H9 (cell line): Measurements from ENCODE around the gene TTC27. TPM values are rescaled to one million over a fixed set of nuclear protein-coding genes. Genes with fewer than 3 reads are reported as not detected.

Source experiments
- DNase-seq: peaks from one replicate; pipeline ENCODE4 v3.0.0-alpha.2; 2017
- H2AFZ ChIP-seq: one replicate; pipeline ENCODE4 v1.6.1; 2013; ENCODE audit warnings: mild to moderate bottlenecking, low read length, control low read depth, moderate library complexity
- H2AK5ac ChIP-seq: 2 replicates; pipeline ENCODE4 v1.6.1; 2013; ENCODE audit warnings: low read length, control low read depth, mixed read lengths; ENCODE audit not compliant: insufficient read length
- H2BK120ac ChIP-seq: one replicate; pipeline ENCODE4 v1.6.1; 2013; ENCODE audit warnings: low read depth, mild to moderate bottlenecking, low read length, control low read depth, inconsistent platforms; ENCODE audit not compliant: poor library complexity, severe bottlenecking
- H2BK12ac ChIP-seq: 2 replicates; pipeline ENCODE4 v1.6.1; 2013; ENCODE audit warnings: low read length, control low read depth, mixed read lengths, low read depth; ENCODE audit not compliant: insufficient read length
- H2BK15ac ChIP-seq: 2 replicates; pipeline ENCODE4 v1.6.1; 2013; ENCODE audit warnings: low read depth, low read length, control low read depth
- H2BK20ac ChIP-seq: one replicate; pipeline ENCODE4 v1.6.1; 2013; ENCODE audit warnings: low read depth, mild to moderate bottlenecking, low read length, control low read depth, inconsistent platforms; ENCODE audit not compliant: poor library complexity, severe bottlenecking
- H2BK5ac ChIP-seq: 2 replicates; pipeline ENCODE4 v1.6.1; 2013; ENCODE audit warnings: low read length, control low read depth, mixed read lengths; ENCODE audit not compliant: insufficient read length
- H3K14ac ChIP-seq: 2 replicates; pipeline ENCODE4 v1.6.1; 2013; ENCODE audit warnings: low read length, control low read depth; ENCODE audit not compliant: insufficient read depth
- H3K18ac ChIP-seq: 2 replicates; pipeline ENCODE4 v1.6.1; 2013; ENCODE audit warnings: low read depth, mild to moderate bottlenecking, mixed read lengths, low read length, control low read depth; ENCODE audit not compliant: insufficient read length
- H3K23ac ChIP-seq: 2 replicates; pipeline ENCODE4 v1.6.1; 2013; ENCODE audit warnings: low read length, control low read depth, mixed read lengths, low read depth; ENCODE audit not compliant: insufficient read length
- H3K23me2 ChIP-seq: 2 replicates; pipeline ENCODE4 v1.6.1; 2013; ENCODE audit warnings: low read depth, mild to moderate bottlenecking, mixed read lengths, low read length, control low read depth; ENCODE audit not compliant: insufficient read length, poor library complexity, severe bottlenecking
- H3K27ac ChIP-seq: 2 replicates; pipeline ENCODE4 v1.5.1; 2013; ENCODE audit warnings: low read length, control low read depth, mixed read lengths, low read depth; ENCODE audit not compliant: insufficient read length
- H3K27me3 ChIP-seq: 2 replicates; pipeline ENCODE4 v1.6.1; 2013; ENCODE audit warnings: low read length, control low read depth, inconsistent platforms; ENCODE audit not compliant: insufficient read depth
- H3K4ac ChIP-seq: 2 replicates; pipeline ENCODE4 v1.6.1; 2013; ENCODE audit warnings: low read depth, mild to moderate bottlenecking, control low read depth, inconsistent platforms, low read length, moderate library complexity
- H3K4me1 ChIP-seq: 2 replicates; pipeline ENCODE4 v1.6.1; 2013; ENCODE audit warnings: low read length, control low read depth, inconsistent platforms; ENCODE audit not compliant: insufficient read depth
- H3K4me2 ChIP-seq: 2 replicates; pipeline ENCODE4 v1.6.1; 2013; ENCODE audit warnings: low read length, control low read depth, mixed read lengths; ENCODE audit not compliant: insufficient read length, insufficient read depth
- H3K56ac ChIP-seq: 2 replicates; pipeline ENCODE4 v1.6.1; 2013; ENCODE audit warnings: low read depth, mild to moderate bottlenecking, mixed read lengths, low read length, control low read depth; ENCODE audit not compliant: insufficient read length
- H3K79me1 ChIP-seq: 2 replicates; pipeline ENCODE4 v1.6.1; 2013; ENCODE audit warnings: low read depth, mild to moderate bottlenecking, moderate library complexity, low read length, control low read depth, inconsistent platforms; ENCODE audit not compliant: insufficient read depth, poor library complexity, severe bottlenecking
- H3K79me2 ChIP-seq: 2 replicates; pipeline ENCODE4 v1.6.1; 2013; ENCODE audit warnings: low read length, control low read depth, inconsistent platforms; ENCODE audit not compliant: insufficient read depth
- H3K9ac ChIP-seq: 2 replicates; pipeline ENCODE4 v1.6.1; 2013; ENCODE audit warnings: low read length, control low read depth, mixed read lengths; ENCODE audit not compliant: insufficient read length; ENCODE audit errors: extremely low read depth
- H3K9me3 ChIP-seq: one replicate; pipeline ENCODE4 v1.6.1; 2013; ENCODE audit warnings: low read depth, low read length, inconsistent platforms; ENCODE audit not compliant: control insufficient read depth
- H3T11ph ChIP-seq: one replicate; pipeline ENCODE4 v1.6.1; 2013; ENCODE audit warnings: mild to moderate bottlenecking, low read length, control low read depth, inconsistent platforms
- H4K20me1 ChIP-seq: one replicate; pipeline ENCODE4 v1.6.1; 2013; ENCODE audit not compliant: control insufficient read depth, insufficient read length, insufficient read depth
- H4K5ac ChIP-seq: 2 replicates; pipeline ENCODE4 v1.6.1; 2013; ENCODE audit warnings: low read depth, mild to moderate bottlenecking, mixed read lengths, low read length, control low read depth; ENCODE audit not compliant: insufficient read length
- H4K8ac ChIP-seq: replicated peaks from 2 replicates; pipeline ENCODE4 v1.6.1; 2013; ENCODE audit warnings: low read length, control low read depth, mixed read lengths, low read depth; ENCODE audit not compliant: insufficient read length
- H4K91ac ChIP-seq: 2 replicates; pipeline ENCODE4 v1.6.1; 2013; ENCODE audit warnings: low read depth, mild to moderate bottlenecking, moderate library complexity, mixed read lengths, low read length, control low read depth; ENCODE audit not compliant: insufficient read length
- H3K27ac Mint-ChIP-seq, 3 experiments: 2 replicates in 2 of 3; 3 replicates in 1 of 3; pipeline ENCODE4 v1.8.0; 2020 to 2021; ENCODE audit warnings: mixed read lengths in 3 of 3, mild to moderate bottlenecking in 1 of 3, moderate library complexity in 1 of 3
- H3K27me3 Mint-ChIP-seq: 2 replicates; pipeline ENCODE4 v1.8.0; 2021; ENCODE audit warnings: low read depth, mild to moderate bottlenecking, moderate library complexity, mixed read lengths
- H3K36me3 Mint-ChIP-seq, 3 experiments: 2 replicates in 2 of 3; 3 replicates in 1 of 3; pipeline ENCODE4 v1.8.0; 2020 to 2021; ENCODE audit warnings: low read depth in 3 of 3, mixed read lengths in 3 of 3; ENCODE audit not compliant: insufficient read depth in 1 of 3
- H3K4me1 Mint-ChIP-seq, 2 experiments: 2 replicates each; pipeline ENCODE4 v1.8.0; 2020; ENCODE audit warnings: mixed read lengths in 2 of 2
- H3K4me3 Mint-ChIP-seq, 2 experiments: 2 replicates in 1 of 2; 3 replicates in 1 of 2; pipeline ENCODE4 v1.8.0; 2020 to 2021; ENCODE audit warnings: mild to moderate bottlenecking in 2 of 2, mixed read lengths in 2 of 2, moderate library complexity in 1 of 2
- H3K9me3 Mint-ChIP-seq, 2 experiments: 2 replicates in 1 of 2; 3 replicates in 1 of 2; pipeline ENCODE4 v1.8.0; 2020; ENCODE audit warnings: mild to moderate bottlenecking in 2 of 2, mixed read lengths in 2 of 2, moderate library complexity in 1 of 2
- CTCF ChIP-seq: fragments of 200-600 bp; sonication (generic); conservative IDR thresholded peaks from 3 replicates; pipeline ENCODE4 v1.8.0; 2021; ENCODE audit warnings: antibody characterized with exemption, mild to moderate bottlenecking
- WGBS: extraction: QIAGEN DNeasy Blood & Tissue Kit; methylation state at CpG from one replicate; pipeline ENCODE4 v1.1.7; 2013; ENCODE audit warnings: missing lambda C conversion rate, low lambda C conversion rate, mixed read lengths; ENCODE audit not compliant: insufficient read length; ENCODE audit errors: extremely low coverage; 5-methylcytosine and 5-hydroxymethylcytosine counted together
- total RNA-seq: library from RNA; stranded (reverse); gene quantifications from 2 replicates; pipeline ENCODE4 v1.2.1, GENCODE V29; 2021

The TTC27 gene
- total RNA-seq, 1 experiment from 2014 or later, result 26.0 TPM

GRCh38 chr2:32738939-32739338, 111.1 kb downstream of the TTC27 start:
- no peak overlapping the region for H3K4me3 Mint-ChIP-seq
- no peaks in the 10 kb centered on the region for H4K20me1 ChIP-seq
- H3K4ac ChIP-seq, result no peak overlapping the region

More at GRCh38 chr2:32738939-32739338, 111.1 kb downstream of the TTC27 start:
- Histone ChIP-seq H2BK12ac (no peak overlapping the region), H3T11ph (no peak overlapping the region), H4K91ac (no peak overlapping the region), H4K5ac (no peak overlapping the region), H3K56ac (no peak overlapping the region), H3K27me3 (no peaks in the 10 kb centered on the region), H2BK20ac (no peak overlapping the region), H3K4me1 (no peaks in the 10 kb centered on the region), H2BK5ac (no peak overlapping the region), H3K9me3 (no peaks in the 10 kb centered on the region), H3K18ac (no peak overlapping the region), H3K27ac (no peak overlapping the region), H3K9ac (no peak overlapping the region), H2BK120ac (no peak overlapping the region), H4K8ac (no peak overlapping the region), H2AFZ (no peak overlapping the region), H3K79me1 (no peaks in the 10 kb centered on the region), H3K23me2 (no peaks in the 10 kb centered on the region), H3K79me2 (no peaks in the 10 kb centered on the region), H3K4me2 (no peak overlapping the region), H2BK15ac (no peak overlapping the region), H2AK5ac (no peak overlapping the region), H3K23ac (no peak overlapping the region), H3K14ac (no peak overlapping the region)
- peaks cover 0 to 2% of the 10 kb centered on the region in 2 experiments; a peak in 1 of 4 replicates for H3K4me1 Mint-ChIP-seq
- H3K36me3 Mint-ChIP-seq, result peaks cover 0 to 10% (median 4%) of the 10 kb centered on the region in 3 experiments; a peak in 2 of 7 replicates
- no peak for TF ChIP-seq CTCF
- no peaks in the 10 kb centered on the region for H3K27me3 Mint-ChIP-seq
- no peak for DNase-seq
- no CpG with 5 or more reads among the region's 2 CpGs for WGBS
- no peak overlapping the region for H3K27ac Mint-ChIP-seq
- no peaks in the 10 kb centered on the region for H3K9me3 Mint-ChIP-seq
